Measurements from ENCODE around the gene CFAP299. TPM values are rescaled to one million over a fixed set of nuclear protein-coding genes. Genes with fewer than 3 reads are reported as not detected.
"Not testable (repeated sequence)": the region's sequence is repeated elsewhere in the genome, so short reads cannot be mapped to it uniquely, and the experiment has no call there.

CFAP299 gene
- total RNA-seq: under 1 TPM in 1 of 2 donors, not detected in 1; 0.17 TPM

GRCh38 chr4:80335554-80336358 lies at the start of gene CFAP299:
CFAP299 (plus strand) TSS chr4:80335730.
- H3K4me1 ChIP-seq (replicated peaks): no peaks in the 10 kb centered on the region
- no peaks in the 10 kb centered on the region for H3K9me3 ChIP-seq
- intact Hi-C loops (cut with DNase I): no loop called here
- DNase-seq (ENCODE audit: low spot score): peak; percentile 74
- no peaks in the 10 kb centered on the region for H3K27me3 ChIP-seq (replicated peaks; ENCODE audit: insufficient read depth)
- H3K4me3 ChIP-seq: peak within 1 kb of the TSS; percentile 42 to 44
- H3K27ac ChIP-seq: no peak within 1 kb of the TSS
- no peak for TF ChIP-seq POLR2A (IDR thresholded peaks at IDR 0.05)
- TF ChIP-seq POLR2AphosphoS5 (IDR thresholded peaks at IDR 0.05): peak; percentile 49
- TF ChIP-seq CTCF (IDR thresholded peaks at IDR 0.05): peak in 1 of 4 experiments; percentile 58
- H3K36me3 ChIP-seq: no peaks in the 10 kb centered on the region
- under 1% methylated on average over 48 of the region's 49 CpGs for WGBS

DNA sequence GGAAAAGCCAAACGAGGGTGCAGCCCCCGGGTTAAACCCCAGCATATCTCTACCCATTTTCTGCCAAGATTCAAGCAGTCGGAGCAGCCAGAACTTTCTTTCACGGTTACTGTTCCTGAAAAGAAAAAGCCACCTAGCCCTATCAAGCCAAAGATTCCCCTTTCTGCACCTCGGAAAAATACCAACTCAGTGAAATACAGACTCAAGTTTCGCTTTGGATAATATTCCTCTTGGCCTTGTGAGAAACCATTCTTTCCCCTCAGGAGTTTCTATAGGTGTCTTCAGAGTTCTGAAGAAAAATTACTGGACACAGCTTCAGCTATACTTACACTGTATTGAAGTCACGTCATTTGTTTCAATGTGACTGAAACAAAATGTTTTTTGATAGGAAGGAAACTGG lies 49.1 kb upstream of the CFAP299 start:
- H3K36me3 ChIP-seq: no peaks in the 10 kb centered on the region
- TF ChIP-seq CTCF (IDR thresholded peaks at IDR 0.05) (no peak), POLR2A (IDR thresholded peaks at IDR 0.05) (no peak)
- intact Hi-C loops (cut with DNase I): no loop called here
- no peak overlapping the region for H3K4me3 ChIP-seq
- WGBS: 62% methylated on average over 7 of the region's 7 CpGs
- H3K4me1 ChIP-seq (replicated peaks): no peaks in the 10 kb centered on the region
- no peaks in the 10 kb centered on the region for H3K9me3 ChIP-seq
- H3K27me3 ChIP-seq (replicated peaks; ENCODE audit: insufficient read depth): no peaks in the 10 kb centered on the region
- H3K27ac ChIP-seq: no peak overlapping the region
- DNase-seq (ENCODE audit: low spot score): no peak

- DNase-seq (ENCODE audit: low spot score); H3K27me3 ChIP-seq (replicated peaks; ENCODE audit: insufficient read depth); H3K36me3 ChIP-seq; H3K27ac ChIP-seq; intact Hi-C loops (cut with DNase I); H3K4me3 ChIP-seq; H3K9me3 ChIP-seq; H3K4me1 ChIP-seq (replicated peaks): not testable (repeated sequence)
- 97% methylated on average over 2 of the region's 2 CpGs for WGBS
These were observed 44.9 kb upstream of the CFAP299 start for GRCh38 chr4:80290665-80291064.

- intact Hi-C loops (cut with DNase I): no loop called here
- WGBS: 75% methylated on average over 2 of the region's 2 CpGs
- TF ChIP-seq POLR2AphosphoS5 (IDR thresholded peaks at IDR 0.05): no peak
- TF ChIP-seq POLR2A (IDR thresholded peaks at IDR 0.05): no peak
- no peak for TF ChIP-seq CTCF (IDR thresholded peaks at IDR 0.05)
- no peak for DNase-seq (ENCODE audit: low spot score)
- H3K27ac ChIP-seq: no peak overlapping the region
- H3K27me3 ChIP-seq (replicated peaks; ENCODE audit: insufficient read depth): no peaks in the 10 kb centered on the region
- H3K36me3 ChIP-seq: no peaks in the 10 kb centered on the region
- H3K4me3 ChIP-seq: no peak overlapping the region
- H3K9me3 ChIP-seq: no peaks in the 10 kb centered on the region
- H3K4me1 ChIP-seq (replicated peaks): no peaks in the 10 kb centered on the region
These were observed 41.3 kb upstream of the CFAP299 start for GRCh38 chr4:80294206-80294605.

- intact Hi-C loops (cut with DNase I): no loop called here
- Histone ChIP-seq H3K27me3 (replicated peaks; ENCODE audit: insufficient read depth) (no peaks in the 10 kb centered on the region), H3K4me1 (replicated peaks) (no peaks in the 10 kb centered on the region), H3K27ac (no peak overlapping the region), H3K9me3 (no peaks in the 10 kb centered on the region), H3K36me3 (no peaks in the 10 kb centered on the region), H3K4me3 (no peak overlapping the region)
- DNase-seq (ENCODE audit: low spot score): no peak
- TF ChIP-seq POLR2A (IDR thresholded peaks at IDR 0.05): no peak
- TF ChIP-seq CTCF (IDR thresholded peaks at IDR 0.05): no peak
- no peak for TF ChIP-seq POLR2AphosphoS5 (IDR thresholded peaks at IDR 0.05)
- WGBS: 60% methylated on average over 3 of the region's 3 CpGs
These were observed 40.2 kb upstream of the CFAP299 start for GRCh38 chr4:80295336-80295735.
